ENCODE results near the gene PLK2. TPM values are rescaled to one million over a fixed set of nuclear protein-coding genes. Genes with fewer than 3 reads are reported as not detected.

The PLK2 gene
- total RNA-seq, 6 donors from 2014 or later, result 29.4 to 82.5 (median 59.2) TPM

DNA sequence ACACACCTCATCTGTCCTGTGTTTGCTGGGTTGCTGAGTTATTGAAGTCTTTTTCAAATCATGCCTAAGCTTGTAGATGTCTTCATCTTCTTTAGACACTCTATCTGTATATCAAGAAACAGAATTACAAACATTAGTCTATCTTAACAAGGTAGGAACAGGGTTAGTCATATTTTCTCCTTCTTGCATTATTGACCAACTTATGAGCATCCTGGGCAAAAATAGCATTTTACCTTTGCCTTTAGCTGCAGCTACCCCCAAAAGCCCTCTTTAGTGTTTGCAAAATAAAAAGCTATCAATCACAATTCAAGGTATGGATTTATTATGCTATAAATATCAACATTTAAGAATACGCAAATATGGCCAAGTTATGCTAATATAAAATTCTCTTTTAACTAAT, 3.4 kb downstream of the PLK2 start:
- H3K9me3 ChIP-seq, result no peaks in the 10 kb centered on the region
- H3K27ac ChIP-seq, result peak overlapping the region in 1 of 4 donors; percentile 2
- ATAC-seq (ENCODE audit: low FRiP score in 2 of 2) (no peak), DNase-seq (no peak)
- H3K4me3 ChIP-seq, result peak overlapping the region in 3 of 4 donors; percentile 53 to 86 (median 64)
- TF ChIP-seq POLR2AphosphoS5 (IDR thresholded peaks at IDR 0.05), result no peak
- no peak for TF ChIP-seq EP300 (IDR thresholded peaks at IDR 0.05)
- no peak for TF ChIP-seq POLR2A (IDR thresholded peaks at IDR 0.05)
- TF ChIP-seq CTCF (IDR thresholded peaks at IDR 0.05), result no peak
- 73 to 78% methylated on average over 1 of the region's 1 CpG for WGBS, 2 donors
- H3K27me3 ChIP-seq, result no peaks in the 10 kb centered on the region
- peaks cover 0 to 43% (median 6%) of the 10 kb centered on the region in 4 donors for H3K36me3 ChIP-seq
- H3K4me1 ChIP-seq, result peaks cover 0 to 4% (median 0%) of the 10 kb centered on the region in 4 donors

DNA sequence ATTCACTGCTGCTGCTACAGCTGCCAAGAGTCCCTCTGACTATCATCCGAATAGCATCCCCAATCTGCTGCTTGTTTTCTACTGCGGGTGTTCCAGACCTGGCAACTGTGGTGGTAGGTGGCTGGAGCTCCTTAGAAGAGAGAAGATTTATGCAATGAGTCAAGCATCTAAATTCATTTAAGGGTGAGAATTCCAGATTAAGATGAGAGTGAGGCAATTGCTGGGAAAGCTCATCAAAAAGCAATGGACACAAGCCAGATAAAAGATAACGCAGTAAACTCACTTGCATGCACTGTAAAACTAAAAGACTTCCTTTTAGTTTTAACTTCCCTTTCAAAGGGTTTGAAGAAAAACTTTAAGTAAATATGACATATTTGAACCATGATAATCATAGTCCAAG, 3.9 kb downstream of the PLK2 start:
- peak overlapping the region in 1 of 4 donors; percentile 2 for H3K27ac ChIP-seq

GRCh38 chr5:58455480-58455879, 4.4 kb downstream of the PLK2 start:
- Histone ChIP-seq H3K27ac (no peak overlapping the region), H3K4me1 (no peaks in the 10 kb centered on the region), H3K4me3 (peak overlapping the region in 2 of 4 donors; percentile 53 to 86), H3K9me3 (no peaks in the 10 kb centered on the region), H3K27me3 (no peaks in the 10 kb centered on the region), H3K36me3 (peaks cover 0 to 43% (median 6%) of the 10 kb centered on the region in 4 donors)
- WGBS, 2 donors, result 73 to 75% methylated on average over 5 of the region's 5 CpGs
- TF ChIP-seq CTCF (IDR thresholded peaks at IDR 0.05) (no peak), POLR2A (IDR thresholded peaks at IDR 0.05) (no peak), POLR2AphosphoS5 (IDR thresholded peaks at IDR 0.05) (no peak), EP300 (IDR thresholded peaks at IDR 0.05) (no peak)
- ATAC-seq (ENCODE audit: low FRiP score in 2 of 2), result no peak
- no peak for DNase-seq

More for the DNA sequence above, 3.9 kb downstream of the PLK2 start:
- peak overlapping the region in 2 of 4 donors; percentile 53 to 86 for H3K4me3 ChIP-seq
- TF ChIP-seq POLR2AphosphoS5 (IDR thresholded peaks at IDR 0.05), result no peak
- no peak for TF ChIP-seq POLR2A (IDR thresholded peaks at IDR 0.05)
- no peak for TF ChIP-seq CTCF (IDR thresholded peaks at IDR 0.05)
- no peaks in the 10 kb centered on the region for H3K9me3 ChIP-seq
- H3K4me1 ChIP-seq, result peaks cover 0 to 3% (median 0%) of the 10 kb centered on the region in 4 donors
- WGBS, 2 donors, result 59 to 72% methylated on average over 3 of the region's 3 CpGs
- H3K36me3 ChIP-seq, result peaks cover 0 to 43% (median 6%) of the 10 kb centered on the region in 4 donors
- DNase-seq (no peak), ATAC-seq (ENCODE audit: low FRiP score in 2 of 2) (no peak)
- no peaks in the 10 kb centered on the region for H3K27me3 ChIP-seq

GRCh38 chr5:58455066-58455465, 4.8 kb downstream of the PLK2 start:
- no peak for ATAC-seq (ENCODE audit: low FRiP score in 2 of 2)
- DNase-seq, result no peak
- peak overlapping the region in 2 of 4 donors; percentile 53 to 86 for H3K4me3 ChIP-seq
- WGBS, 2 donors, result 63 to 76% methylated on average over 5 of the region's 5 CpGs
- TF ChIP-seq POLR2AphosphoS5 (IDR thresholded peaks at IDR 0.05) (no peak), POLR2A (IDR thresholded peaks at IDR 0.05) (no peak), CTCF (IDR thresholded peaks at IDR 0.05) (no peak), EP300 (IDR thresholded peaks at IDR 0.05) (no peak)
- no peak overlapping the region for H3K27ac ChIP-seq
- H3K4me1 ChIP-seq, result no peaks in the 10 kb centered on the region
- peaks cover 0 to 43% (median 6%) of the 10 kb centered on the region in 4 donors for H3K36me3 ChIP-seq
- H3K27me3 ChIP-seq, result no peaks in the 10 kb centered on the region
- no peaks in the 10 kb centered on the region for H3K9me3 ChIP-seq

GRCh38 chr5:58454025-58454424, 5.9 kb downstream of the PLK2 start:
- ATAC-seq (ENCODE audit: low FRiP score in 2 of 2) (no peak), DNase-seq (no peak)
- 80 to 88% methylated on average over 1 of the region's 1 CpG for WGBS, 2 donors
- TF ChIP-seq CTCF (IDR thresholded peaks at IDR 0.05), result no peak
- no peak for TF ChIP-seq EP300 (IDR thresholded peaks at IDR 0.05)
- no peak for TF ChIP-seq POLR2AphosphoS5 (IDR thresholded peaks at IDR 0.05)
- no peak for TF ChIP-seq POLR2A (IDR thresholded peaks at IDR 0.05)
- no peaks in the 10 kb centered on the region for H3K9me3 ChIP-seq
- no peak overlapping the region for H3K4me3 ChIP-seq
- H3K27me3 ChIP-seq, result no peaks in the 10 kb centered on the region
- H3K27ac ChIP-seq, result no peak overlapping the region
- H3K36me3 ChIP-seq, result peaks cover 0 to 43% (median 6%) of the 10 kb centered on the region in 4 donors
- H3K4me1 ChIP-seq, result no peaks in the 10 kb centered on the region
